Sigmoid colon (tissue), 4 donors: ENCODE measurements around the gene RSAD2.

Source experiments
- EP300 ChIP-seq, 4 donors: sonication (generic); formaldehyde crosslinking; IDR thresholded peaks; one replicate each; pipeline ENCODE4 v1.6.1; 2017; ENCODE audit warnings: antibody characterized with exemption in 4 of 4
- POLR2A ChIP-seq, 2 donors: fragments of 450-650 bp; IDR thresholded peaks; one replicate each; pipeline ENCODE4 v1.6.1; 2016; ENCODE audit warnings: antibody characterized with exemption in 2 of 2, mild to moderate bottlenecking in 2 of 2, moderate library complexity in 2 of 2
- TF ChIP-seq, protein P1 (sequence below), 4 experiments: fragments of 450-650 bp in 3 of 4; fragments of 200-600 bp in 1 of 4; IDR thresholded peaks; one replicate each; pipeline ENCODE4 v1.5.1; 2016 to 2019; ENCODE audit warnings: antibody characterized with exemption in 4 of 4, mild to moderate bottlenecking in 3 of 4, moderate library complexity in 2 of 4

DNA sequence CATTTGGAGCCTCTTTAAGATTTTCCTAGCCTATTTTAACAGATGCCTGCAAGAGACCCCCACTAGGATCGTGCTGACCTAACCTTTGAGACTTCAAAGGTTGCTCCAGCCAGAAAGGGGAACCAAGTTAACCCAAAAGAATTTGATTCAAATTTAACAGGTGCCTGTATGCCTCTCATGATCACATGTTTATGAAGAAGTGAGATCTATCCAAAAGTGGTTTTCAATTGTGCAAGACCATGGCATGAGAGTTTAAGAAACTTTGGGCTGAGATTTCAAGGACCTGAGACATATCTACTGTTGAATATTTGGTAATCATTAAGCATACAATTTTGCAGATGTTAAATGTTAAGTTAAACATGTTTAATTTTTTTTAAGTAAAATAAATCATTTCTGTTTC, 1.3 kb upstream of the RSAD2 start:
- no peak for TF ChIP-seq POLR2A (IDR thresholded peaks at IDR 0.05)
- TF ChIP-seq, protein P1, sequence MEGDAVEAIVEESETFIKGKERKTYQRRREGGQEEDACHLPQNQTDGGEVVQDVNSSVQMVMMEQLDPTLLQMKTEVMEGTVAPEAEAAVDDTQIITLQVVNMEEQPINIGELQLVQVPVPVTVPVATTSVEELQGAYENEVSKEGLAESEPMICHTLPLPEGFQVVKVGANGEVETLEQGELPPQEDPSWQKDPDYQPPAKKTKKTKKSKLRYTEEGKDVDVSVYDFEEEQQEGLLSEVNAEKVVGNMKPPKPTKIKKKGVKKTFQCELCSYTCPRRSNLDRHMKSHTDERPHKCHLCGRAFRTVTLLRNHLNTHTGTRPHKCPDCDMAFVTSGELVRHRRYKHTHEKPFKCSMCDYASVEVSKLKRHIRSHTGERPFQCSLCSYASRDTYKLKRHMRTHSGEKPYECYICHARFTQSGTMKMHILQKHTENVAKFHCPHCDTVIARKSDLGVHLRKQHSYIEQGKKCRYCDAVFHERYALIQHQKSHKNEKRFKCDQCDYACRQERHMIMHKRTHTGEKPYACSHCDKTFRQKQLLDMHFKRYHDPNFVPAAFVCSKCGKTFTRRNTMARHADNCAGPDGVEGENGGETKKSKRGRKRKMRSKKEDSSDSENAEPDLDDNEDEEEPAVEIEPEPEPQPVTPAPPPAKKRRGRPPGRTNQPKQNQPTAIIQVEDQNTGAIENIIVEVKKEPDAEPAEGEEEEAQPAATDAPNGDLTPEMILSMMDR (IDR thresholded peaks at IDR 0.05) = no peak
- no peak for TF ChIP-seq EP300 (IDR thresholded peaks at IDR 0.05)
